Hematopoietic multipotent progenitor cell treated with erythropoietin and hydrocortisone succinate and interleukin-3 and kit ligand, for 17 days (in vitro differentiated cells): Measurements from ENCODE around the gene FTO.

Source experiments
- DNase-seq: peaks from one replicate; pipeline ENCODE4 v3.0.0-alpha.2; 2015; ENCODE audit warnings: low spot score

Gene FTO

DNA sequence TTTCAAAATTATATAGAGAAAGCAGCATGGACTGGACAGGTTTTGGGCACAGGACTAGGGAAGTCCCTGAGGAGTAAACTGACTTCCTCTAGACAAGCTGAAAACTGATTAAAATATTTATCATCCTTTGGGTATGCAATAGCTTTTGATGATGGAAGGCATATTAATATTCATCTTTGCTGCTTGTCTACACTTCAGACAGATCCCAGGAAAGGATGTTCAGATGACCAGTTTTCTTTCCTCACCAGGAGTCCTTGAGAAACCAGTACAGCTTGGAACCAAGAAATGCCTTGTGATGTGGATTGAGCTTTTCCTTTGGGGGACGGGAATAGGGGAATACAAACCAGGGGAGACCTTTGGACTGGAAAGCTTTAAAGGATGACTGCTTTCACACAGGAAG, 195.5 kb downstream of the FTO start:
- DNase-seq: no peak

DNA sequence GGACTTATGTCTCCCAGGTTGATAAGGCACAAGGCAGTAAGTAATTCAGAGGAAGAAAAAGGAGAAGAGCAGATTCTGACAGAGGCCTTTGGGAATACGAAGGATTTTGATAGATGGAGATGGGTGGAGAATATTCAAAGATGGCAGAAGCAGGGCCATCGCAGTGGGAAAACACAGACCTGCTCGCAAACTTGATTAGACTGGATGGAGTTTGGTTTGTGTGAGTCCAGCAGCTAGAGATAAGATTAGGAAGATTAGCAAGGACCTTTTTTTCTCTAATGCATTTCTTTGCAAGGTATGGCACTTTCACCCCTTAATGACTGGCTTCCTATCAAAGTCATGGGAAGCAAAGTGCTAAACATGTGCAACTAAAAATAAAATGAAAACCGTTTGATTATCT, 196.7 kb downstream of the FTO start:
- DNase-seq: no peak

DNA sequence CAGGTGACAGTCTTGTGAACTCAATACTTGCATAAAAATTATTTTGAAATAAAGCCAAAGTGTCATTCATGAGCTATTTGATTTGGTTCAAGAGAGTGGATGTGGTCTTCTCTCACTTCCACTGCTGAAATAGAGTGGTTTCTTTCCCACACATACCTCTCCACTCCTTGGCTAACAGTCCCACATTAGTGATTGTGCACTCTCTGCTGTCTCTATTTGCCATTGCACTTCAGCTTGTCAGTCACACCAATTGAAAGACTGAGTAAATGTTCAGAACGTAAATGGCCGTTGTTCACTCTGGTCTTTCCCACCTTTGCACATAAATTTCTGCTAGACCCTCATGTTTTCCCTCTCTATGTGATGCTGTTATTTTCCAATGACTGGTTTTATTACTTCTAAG, 197.5 kb downstream of the FTO start:
- no peak for DNase-seq

DNA sequence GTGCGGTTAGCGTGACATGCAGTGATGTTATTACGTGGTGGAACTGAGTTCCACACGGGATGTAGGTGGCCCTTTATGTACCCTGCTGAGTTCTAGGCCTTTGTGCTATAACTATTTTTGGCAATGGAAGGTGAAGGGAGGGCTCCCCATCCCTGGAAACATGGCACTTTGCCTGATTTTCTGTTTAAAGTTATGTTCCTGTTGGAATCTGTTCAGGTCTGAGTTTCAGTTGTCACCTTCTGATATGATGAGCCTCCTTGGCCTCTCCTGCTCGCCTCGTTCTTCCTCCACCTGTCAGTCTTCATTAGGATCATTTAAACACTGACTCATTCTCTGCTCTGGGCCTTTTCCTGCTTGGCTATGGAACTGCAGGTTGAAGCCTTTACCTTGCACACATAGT, 200.6 kb downstream of the FTO start:
- no peak for DNase-seq

DNA sequence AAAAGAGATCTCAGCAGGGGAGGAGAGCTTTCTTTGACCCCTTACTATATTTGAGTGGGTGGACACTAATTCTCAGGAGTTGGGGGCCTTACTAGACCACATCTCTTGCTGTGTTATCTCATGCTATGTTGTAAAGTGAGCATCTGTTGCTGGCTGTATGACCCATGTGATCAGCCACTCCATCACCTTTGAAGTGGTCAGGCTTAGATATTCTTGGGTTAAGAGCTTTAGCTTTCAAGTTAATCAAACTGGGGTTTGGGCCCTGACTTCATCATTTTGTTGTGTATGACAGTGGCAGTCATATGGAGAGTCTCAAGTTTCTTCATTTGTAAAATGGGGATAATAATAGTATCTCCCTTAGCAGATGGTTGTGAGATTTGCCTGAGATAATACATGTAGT, 201.1 kb downstream of the FTO start:
- DNase-seq: no peak

DNA sequence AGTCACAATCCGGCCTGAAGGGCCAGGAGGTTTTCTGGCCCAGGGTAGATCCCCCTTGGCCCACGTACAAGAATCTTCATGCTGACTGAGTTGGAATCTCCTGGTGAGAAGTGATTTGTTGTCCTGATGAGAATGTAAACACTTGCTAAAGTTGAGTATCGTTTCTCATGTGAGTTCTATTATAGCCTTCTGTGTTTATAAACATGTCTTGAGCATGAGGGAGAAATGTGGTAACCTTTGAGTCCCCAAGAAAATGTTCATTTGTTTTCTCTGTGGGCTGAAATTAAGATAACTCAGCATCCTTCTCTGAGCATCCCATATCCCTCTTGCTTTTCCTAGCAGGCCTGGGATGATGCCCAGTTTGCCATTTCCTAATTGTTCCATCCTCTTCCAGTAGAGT, 204.8 kb downstream of the FTO start:
- DNase-seq: no peak

DNA sequence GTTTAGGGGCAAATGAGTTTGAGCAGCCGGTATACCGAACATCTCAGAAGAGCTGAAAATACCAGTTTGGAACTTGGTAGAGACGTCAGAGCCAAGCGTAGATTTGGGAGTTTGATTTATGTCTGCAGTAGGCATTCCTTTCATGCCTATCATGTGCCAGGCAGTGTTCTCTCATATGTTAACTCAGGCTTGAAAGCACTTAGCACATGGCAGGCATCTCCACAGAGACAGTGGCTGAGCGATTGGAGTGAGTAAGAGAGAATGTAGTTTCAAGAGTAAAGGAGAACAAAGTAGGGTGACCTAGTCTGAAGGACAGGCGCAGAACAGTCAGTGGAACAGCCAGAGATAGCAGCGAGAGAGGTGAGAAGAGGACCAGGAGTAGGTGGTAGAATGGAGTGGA, 207.0 kb downstream of the FTO start:
- no peak for DNase-seq

DNA sequence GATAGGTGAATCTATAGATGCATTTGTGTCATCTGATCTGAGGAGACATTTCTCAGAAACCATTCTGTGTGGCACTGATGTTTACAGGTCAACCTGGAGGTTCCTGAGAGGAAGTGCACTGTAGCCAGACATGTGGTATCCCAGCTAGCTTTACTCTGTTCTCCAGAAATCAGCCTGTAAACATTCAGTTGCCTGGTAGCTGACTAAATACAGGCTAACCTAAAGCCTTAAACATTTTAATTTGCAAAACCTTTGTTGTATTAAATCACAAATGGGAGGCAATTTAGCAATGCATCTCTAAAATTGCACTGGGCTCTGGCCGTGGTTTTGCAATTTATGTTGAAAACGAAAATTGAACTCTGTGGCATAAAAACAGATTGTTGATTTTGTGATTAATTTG, 207.6 kb downstream of the FTO start:
- DNase-seq: no peak

DNA sequence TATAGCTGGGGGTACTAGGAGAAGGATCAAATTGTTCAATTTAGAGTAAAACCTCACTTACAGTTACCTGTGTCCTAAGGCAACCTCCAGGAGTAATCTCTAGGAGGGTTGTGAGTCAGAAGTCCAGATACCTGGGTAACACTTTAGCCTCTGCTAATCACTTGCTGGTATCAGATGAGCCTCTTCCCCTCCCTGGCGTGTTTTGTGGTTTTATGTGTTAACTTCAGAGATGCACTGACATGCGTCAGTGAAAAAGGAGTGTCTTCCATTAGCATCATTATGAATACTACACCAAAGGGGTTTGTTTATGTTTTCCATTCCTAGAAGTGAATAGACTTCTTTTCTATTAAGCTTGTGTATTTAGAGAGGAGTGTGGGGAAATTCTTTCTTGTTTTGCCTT, 208.2 kb downstream of the FTO start:
- DNase-seq: no peak

DNA sequence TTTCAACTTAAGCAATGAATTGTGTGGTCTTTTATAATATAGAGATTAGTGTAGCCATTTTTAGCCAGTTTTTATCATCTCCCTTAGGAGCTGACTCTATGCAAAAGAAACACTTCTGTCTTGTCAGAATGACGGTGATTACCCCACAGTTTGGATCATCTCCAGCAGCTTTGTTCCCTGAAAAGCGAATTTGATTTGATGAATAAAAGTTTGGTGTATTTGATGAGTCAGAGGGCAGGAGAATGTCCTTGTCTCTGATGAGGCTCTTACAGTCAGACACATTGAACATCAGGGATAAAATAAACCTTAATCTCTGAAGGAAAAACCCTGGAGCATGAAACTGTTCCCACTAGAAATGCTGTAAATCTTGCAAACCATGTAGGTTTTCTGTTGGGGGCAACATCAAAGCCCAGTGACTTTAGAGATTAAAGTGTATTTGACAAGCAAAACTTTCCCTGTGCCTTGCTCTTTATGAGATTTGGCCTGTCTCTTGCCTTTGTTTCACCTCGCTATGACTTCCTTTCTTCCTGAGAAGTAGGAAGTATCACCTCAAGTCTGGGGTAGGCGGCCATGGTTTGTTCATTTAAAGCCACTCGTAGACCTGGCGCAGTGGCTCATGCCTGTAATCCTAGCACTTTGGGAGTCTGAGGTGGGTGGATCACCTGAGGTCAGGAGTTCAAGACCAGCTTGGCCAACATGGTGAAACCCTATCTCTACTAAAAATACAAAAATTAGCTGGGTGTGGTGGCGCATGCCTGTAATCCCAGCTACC, 209.3 kb downstream of the FTO start:
- DNase-seq: no peak

DNA sequence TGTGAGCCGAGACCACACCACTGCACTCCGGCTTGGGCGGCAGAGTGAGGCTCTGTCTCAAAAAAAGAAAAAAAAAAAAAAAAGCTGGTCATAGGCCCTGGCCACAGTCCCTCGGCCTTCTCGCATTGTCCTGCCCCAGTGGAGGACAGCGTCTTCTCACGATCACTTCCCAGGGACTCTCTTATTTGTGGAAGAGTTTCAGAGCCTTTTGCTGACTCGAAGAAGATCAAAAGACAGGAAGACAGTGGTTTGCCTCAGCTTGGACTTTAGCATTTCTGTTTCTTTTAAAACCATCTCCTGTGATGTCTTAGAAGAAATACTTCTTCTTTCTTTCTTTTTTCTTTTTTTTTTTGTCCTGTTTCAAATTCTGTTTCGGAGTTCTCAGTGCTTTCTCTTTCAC, 210.0 kb downstream of the FTO start:
- DNase-seq: no peak

DNA sequence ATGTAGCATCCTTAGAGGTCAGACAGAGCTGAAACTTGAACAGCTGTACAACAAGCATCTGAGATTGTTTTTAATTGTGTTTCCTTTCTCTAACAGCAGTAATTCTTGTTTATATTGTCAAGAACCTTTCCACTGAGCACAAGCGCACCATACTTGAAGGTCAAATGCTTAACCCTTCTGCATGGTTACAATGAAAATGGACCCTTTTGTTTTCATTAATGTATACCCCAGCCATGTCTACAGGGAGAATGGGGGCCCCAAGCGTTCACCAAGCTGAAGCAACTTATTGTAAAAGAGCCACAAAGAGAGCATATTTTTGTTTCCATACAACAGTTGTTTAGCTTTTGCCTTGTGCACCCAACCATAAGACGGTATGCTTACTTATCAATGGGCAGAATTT, 210.8 kb downstream of the FTO start:
- no peak for DNase-seq

DNA sequence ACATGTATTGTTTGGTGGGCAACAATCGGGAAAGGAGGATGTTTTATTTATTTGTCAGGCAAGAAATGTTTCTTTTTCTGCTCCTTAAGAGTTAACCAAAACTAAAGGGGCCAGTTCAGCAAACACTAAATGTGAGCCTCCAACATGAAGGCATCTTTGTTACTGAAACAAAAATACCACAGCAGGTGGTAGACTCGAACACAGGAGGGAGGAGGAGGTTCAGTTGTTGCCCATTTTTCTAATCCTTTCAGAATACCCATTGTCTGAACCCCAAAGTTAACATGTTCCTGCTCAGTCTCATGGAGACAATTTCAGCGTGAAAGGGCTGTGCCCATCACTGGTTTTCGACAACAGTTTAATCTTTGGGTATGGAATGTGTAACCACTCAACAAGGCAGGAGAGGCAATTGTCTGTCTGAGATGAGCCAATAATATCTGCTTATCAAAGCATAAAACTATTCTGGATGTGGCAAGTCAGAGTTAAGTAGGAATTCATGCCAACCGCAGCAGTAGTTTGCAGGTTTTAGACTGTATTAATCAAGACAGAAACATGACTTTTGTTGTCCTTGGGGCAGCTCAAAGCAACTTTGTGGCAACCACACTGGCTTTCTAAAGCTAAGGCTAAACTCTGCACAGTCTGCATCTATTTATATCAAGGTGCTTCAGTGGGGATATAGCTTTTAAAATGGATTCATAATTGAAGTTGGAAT, 211.7 kb downstream of the FTO start:
- no peak for DNase-seq

DNA sequence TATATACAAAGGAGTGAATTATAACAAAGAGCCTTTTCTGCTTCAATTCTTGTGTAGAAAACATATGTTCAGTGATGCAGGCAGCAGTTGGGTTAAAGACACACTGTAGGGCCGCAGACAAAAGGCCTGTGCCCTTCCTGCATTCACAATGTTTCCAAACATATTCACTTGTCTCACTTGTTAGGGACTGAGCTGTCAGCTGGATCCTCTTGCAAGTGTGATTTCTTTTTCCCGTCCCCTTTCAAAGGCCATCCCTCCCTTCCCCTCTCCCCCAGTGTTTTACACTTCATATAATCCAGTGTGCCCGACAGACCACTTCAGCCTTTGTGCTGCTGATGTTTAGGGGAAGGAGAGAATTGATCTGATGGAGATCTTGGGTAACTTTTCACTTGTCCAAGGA, 217.0 kb downstream of the FTO start:
- DNase-seq: no peak

DNA sequence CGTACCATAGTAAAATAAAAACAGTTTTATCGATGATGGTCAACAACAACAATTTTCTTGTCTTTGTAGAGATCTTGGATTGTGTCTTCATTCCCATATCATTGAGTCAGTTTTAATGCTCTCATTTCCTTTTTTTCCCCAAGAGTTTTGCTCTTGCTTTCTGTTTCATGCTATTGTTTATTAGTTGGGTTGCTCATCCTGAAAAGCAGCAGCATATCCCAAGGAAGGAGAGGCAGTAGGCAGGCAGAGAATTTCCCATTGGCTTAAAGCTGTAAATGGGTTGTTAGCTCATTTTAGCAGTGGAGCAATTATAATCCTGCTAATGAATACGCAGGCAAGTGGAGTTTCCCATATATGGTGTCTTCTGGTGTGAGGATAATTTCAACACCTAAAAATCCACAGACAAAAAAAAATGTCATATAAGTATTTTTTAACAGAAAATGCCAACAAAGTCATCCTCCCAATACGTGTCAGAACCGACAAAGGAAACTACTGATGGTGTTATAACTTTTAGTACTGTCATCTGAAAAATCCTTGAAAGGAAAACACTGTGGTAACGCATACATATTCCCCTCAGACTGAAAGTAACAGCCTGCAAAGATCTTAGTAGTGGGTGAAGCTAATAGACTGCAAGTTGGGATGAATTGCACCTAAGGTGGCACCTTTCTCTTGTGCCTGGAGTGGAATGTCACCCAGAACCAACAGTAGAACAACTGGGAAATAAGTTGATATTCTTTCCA, 218.3 kb downstream of the FTO start:
- no peak for DNase-seq

DNA sequence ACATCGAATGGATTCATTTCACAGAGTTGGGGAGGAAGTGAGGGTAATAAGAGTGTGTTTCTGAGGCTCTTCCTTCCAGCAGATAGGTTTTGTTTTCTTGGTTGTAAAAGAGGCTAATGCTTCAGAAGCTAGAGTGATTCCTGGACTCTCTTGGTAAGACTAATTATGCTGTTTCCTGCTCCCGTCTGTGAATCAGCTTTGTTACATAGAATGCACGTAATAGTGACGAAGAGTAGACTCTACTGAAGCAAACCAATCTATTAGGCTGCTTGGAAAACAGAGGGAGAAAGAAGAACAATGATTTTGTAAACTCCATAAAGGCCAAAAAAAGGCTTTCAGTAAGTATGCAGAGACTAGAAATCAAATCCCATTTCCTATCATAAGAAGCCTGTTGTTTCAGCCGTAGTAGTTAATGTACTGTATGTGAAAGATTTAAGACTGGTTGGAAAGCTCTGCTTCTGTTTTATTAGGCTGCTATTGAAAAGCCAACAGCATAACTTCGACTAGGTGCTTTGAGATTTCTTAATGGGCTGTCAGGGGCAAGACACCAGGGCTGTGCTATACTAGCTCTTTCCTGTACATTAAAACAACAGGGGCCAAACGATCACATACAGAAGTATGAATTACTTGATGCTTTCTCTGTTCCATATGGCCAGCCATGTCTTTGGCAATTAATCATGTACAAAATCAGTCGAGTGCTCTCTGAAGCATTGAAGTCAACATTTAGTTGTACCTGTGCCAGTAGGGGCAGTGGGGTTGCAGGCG, 219.0 kb downstream of the FTO start:
- DNase-seq: no peak

DNA sequence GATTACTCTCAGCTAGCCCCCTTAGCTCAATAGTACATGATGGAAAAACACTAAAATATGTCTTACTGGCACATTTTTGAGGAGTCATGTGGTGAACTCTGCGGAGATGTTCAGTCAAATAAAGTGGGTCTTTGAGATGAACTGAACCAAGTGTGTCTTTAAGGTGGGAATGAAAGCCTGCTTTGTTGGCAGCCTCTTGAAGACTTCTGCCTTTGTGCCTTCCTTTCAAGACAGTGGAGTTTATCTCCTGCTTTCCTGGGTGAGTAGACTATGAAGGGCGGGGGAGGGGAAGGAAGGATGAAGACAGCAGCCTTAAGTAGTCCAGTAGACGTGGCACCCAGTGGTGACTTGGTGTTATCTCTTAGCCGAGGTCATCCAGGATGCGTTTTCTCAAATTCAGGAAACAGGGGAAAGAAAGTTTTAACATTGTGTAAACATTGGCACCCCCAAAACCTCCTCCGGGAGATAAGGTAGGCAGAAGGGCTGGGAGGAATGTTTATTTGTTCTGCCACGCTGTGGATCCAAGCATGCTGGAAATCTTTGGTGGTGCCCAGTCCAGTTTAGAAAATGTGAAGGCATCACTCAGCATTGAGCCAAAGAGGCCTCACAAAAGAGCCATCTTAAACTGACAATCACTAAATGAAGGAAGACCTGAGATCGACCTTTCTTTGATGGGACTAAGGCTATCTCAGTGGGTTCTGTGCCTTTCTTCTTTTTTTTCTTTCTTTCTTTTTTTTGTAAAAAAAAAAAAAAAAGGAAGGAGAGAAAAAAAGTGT, 220.6 kb downstream of the FTO start:
- DNase-seq: no peak

DNA sequence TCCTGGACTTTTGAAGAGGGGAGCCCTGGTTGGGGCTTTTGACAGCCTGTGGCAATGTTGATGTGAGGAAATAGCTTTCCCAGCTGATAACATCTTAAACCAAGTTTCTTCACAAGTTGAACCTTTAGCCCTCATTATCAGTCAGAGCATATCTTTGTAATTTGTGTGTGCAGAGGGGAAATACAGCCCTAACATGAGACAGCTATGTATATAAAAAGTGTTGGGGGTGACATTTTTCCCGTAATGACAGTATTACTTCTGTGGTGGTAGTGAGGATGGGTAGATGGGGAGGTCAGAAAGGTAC, 221.1 kb downstream of the FTO start:
- no peak for DNase-seq

DNA sequence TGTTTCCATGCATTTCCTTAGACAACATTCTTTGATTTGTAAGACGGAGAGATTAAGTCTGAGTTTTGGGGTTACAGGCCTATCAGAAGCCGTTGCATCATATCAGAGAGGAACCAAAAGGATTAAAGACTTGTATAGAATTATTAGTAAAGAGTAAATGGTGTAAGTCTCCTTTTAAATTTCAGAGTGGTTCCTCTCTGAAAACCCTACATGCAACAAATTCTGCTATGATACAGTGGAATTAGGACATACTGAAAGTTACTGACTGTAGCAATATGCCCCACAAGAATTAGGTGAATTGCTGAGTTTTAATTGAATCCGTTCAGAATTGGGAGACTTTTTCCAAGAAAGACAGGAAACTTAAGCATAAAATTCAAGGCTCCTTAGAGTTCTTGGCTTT, 221.6 kb downstream of the FTO start:
- no peak for DNase-seq

DNA sequence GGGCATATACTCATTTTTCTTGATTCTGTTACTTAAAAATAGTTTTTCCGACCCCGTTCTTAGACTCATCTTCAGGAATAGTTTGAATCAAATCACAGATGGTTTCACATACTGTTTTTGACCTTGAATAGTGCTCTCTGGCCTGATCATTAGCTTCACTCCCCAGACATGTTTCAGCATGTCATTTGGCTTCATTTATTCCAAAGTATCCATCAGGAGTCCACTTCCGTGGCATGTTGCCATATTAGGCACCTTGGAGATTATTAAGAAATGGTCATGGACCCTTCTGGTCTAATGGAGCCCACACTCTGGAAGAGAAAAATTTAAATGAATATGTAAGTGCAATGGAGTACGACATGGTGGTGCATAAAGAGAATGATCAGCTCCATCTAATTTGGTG, 222.3 kb downstream of the FTO start:
- DNase-seq: no peak

DNA sequence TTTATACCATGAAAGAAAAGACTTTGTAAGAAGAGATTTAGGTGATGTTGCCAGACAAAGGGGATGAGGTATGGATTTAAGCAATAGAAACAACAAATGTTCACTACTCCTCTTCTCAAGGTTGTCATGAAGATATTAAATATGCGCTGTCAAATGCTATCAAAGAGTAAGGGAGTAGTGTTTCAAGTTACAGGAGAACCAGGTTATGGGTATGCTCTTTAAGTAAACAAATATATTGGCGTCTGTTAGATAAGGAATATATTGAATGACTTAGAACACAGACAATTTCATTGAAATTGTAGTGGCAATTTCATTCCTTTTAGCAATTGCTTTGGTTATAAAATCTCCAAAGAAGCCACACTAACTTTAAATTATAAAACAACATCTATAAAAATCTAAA, 229.0 kb downstream of the FTO start:
- no peak for DNase-seq

DNA sequence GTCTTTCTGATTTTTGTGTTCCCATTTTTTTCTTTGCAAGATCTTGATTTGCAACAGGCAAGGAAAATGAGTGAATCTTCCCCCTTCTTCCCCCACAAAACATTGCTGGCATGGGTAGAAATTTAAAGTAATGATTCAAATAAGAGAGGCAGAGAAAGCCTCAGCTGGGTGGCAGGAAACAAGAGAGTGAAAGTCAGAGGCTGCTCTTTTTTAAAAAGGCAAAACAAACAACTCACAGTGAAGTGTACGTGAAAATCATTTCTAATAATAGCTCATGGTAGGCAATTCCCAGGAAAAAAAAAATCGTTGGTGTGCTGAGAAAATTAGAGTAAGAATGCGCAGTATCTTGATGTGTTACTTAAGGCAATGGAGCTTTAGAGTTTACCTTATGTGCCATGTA, 229.5 kb downstream of the FTO start:
- DNase-seq: no peak
